GM12878 (cell line): ENCODE measurements around the gene PPM1J. TPM values are rescaled to one million over a fixed set of nuclear protein-coding genes. Genes with fewer than 3 reads are reported as not detected.

Source experiments
- BACH1 ChIP-seq: fragments of 450-650 bp; IDR thresholded peaks from 2 replicates; pipeline ENCODE4 v1.6.1; 2017; ENCODE audit warnings: mild to moderate bottlenecking, borderline replicate concordance
- CBX3 ChIP-seq: fragments of 200-600 bp; sonication (generic); IDR thresholded peaks from 2 replicates; pipeline ENCODE4 v1.6.1; 2016; ENCODE audit warnings: low read depth, borderline replicate concordance
- CEBPB ChIP-seq, 2 experiments: fragments of 150-350 bp in 1 of 2; IDR thresholded peaks; 2 replicates each; pipeline ENCODE4 v1.6.1; 2012 to 2014; ENCODE audit warnings: low read depth in 2 of 2, low read length in 2 of 2, borderline replicate concordance in 1 of 2, inconsistent platforms in 1 of 2
- CHD2 ChIP-seq: IDR thresholded peaks from 2 replicates; pipeline ENCODE4 v1.6.1; 2011; ENCODE audit warnings: low read depth, low read length, improper control_type of control experiment, borderline replicate concordance
- EP300 ChIP-seq, 2 experiments: fragments of 150-350 bp in 1 of 2; IDR thresholded peaks; 2 replicates each; pipeline ENCODE4 v1.6.1; 2011 to 2012; ENCODE audit warnings: low read depth in 2 of 2, low read length in 2 of 2, borderline replicate concordance in 1 of 2, improper control_type of control experiment in 1 of 2, inconsistent platforms in 1 of 2; ENCODE audit not compliant: control insufficient read depth in 1 of 2
- HDGF ChIP-seq: fragments of 450-650 bp; IDR thresholded peaks from 2 replicates; pipeline ENCODE4 v1.6.1; 2016; ENCODE audit warnings: antibody characterized with exemption
- IKZF2 ChIP-seq, 2 experiments: fragments of 450-650 bp; IDR thresholded peaks; 2 replicates each; pipeline ENCODE4 v1.6.1; 2017; ENCODE audit warnings: mild to moderate bottlenecking in 2 of 2, moderate library complexity in 2 of 2
- IRF4 ChIP-seq: IDR thresholded peaks from 2 replicates; pipeline ENCODE4 v1.6.1; 2011; ENCODE audit warnings: low read depth, low read length
- MEF2A ChIP-seq: IDR thresholded peaks from 2 replicates; pipeline ENCODE4 v1.6.1; 2011; ENCODE audit warnings: low read depth, mild to moderate bottlenecking, low read length, moderate library complexity; ENCODE audit not compliant: insufficient read depth
- MLLT1 ChIP-seq: fragments of 450-650 bp; IDR thresholded peaks from 2 replicates; pipeline ENCODE4 v1.6.1; 2016; ENCODE audit warnings: mild to moderate bottlenecking
- MXI1 ChIP-seq: fragments of 150-350 bp; IDR thresholded peaks from 2 replicates; pipeline ENCODE4 v1.6.1; 2011; ENCODE audit warnings: low read depth, mild to moderate bottlenecking, inconsistent platforms, low read length, improper control_type of control experiment
- NBN ChIP-seq: fragments of 450-650 bp; IDR thresholded peaks from 2 replicates; pipeline ENCODE4 v1.6.1; 2016
- NR2F1 ChIP-seq: fragments of 450-650 bp; conservative IDR thresholded peaks from 2 replicates; pipeline ENCODE4 v1.6.1; 2017; ENCODE audit warnings: mild to moderate bottlenecking
- NRF1 ChIP-seq: conservative IDR thresholded peaks from 2 replicates; pipeline ENCODE4 v1.6.1; 2011; ENCODE audit warnings: mild to moderate bottlenecking, low read depth, low read length, improper control_type of control experiment
- PBX3 ChIP-seq: IDR thresholded peaks from 2 replicates; pipeline ENCODE4 v1.6.1; 2011; ENCODE audit warnings: mild to moderate bottlenecking, low read depth, low read length, moderate library complexity; ENCODE audit not compliant: insufficient replicate concordance
- POLR2AphosphoS2 ChIP-seq: IDR thresholded peaks from 2 replicates; pipeline ENCODE4 v1.6.1; 2011; ENCODE audit warnings: low read depth, mild to moderate bottlenecking, low read length, improper control_type of control experiment, moderate library complexity
- POU2F2 ChIP-seq: IDR thresholded peaks from 3 replicates; pipeline ENCODE4 v1.6.1; 2011; ENCODE audit warnings: low read depth, mild to moderate bottlenecking, low read length, borderline replicate concordance
- RAD21 ChIP-seq: IDR thresholded peaks from 2 replicates; pipeline ENCODE4 v1.6.1; 2011; ENCODE audit warnings: mild to moderate bottlenecking, low read depth, low read length, moderate library complexity; ENCODE audit not compliant: insufficient read depth
- SIN3A ChIP-seq: IDR thresholded peaks from 2 replicates; pipeline ENCODE4 v1.6.1; 2012; ENCODE audit warnings: low read depth, low read length, improper control_type of control experiment
- STAT1 ChIP-seq: fragments of 450-650 bp; conservative IDR thresholded peaks from 2 replicates; pipeline ENCODE4 v1.6.1; 2014; ENCODE audit warnings: antibody characterized with exemption, mild to moderate bottlenecking
- TCF7 ChIP-seq: IDR thresholded peaks from 2 replicates; pipeline ENCODE4 v1.6.1; 2014; ENCODE audit warnings: antibody characterized with exemption, borderline replicate concordance
- ZBTB4 ChIP-seq: fragments of 450-650 bp; formaldehyde crosslinking; IDR thresholded peaks from 2 replicates; pipeline ENCODE4 v1.4.0; 2022; ENCODE audit warnings: mild to moderate bottlenecking, moderate library complexity
- ZNF24 ChIP-seq: fragments of 450-650 bp; IDR thresholded peaks from 2 replicates; pipeline ENCODE4 v1.6.1; 2017; ENCODE audit warnings: antibody characterized with exemption, mild to moderate bottlenecking
- ZNF622 ChIP-seq: fragments of 450-650 bp; IDR thresholded peaks from 2 replicates; pipeline ENCODE4 v1.6.1; 2017; ENCODE audit warnings: mild to moderate bottlenecking, inconsistent platforms
- polyA plus RNA-seq, 11 experiments: library from polyadenylated mRNA; depleted of rRNA in 4 of 11; unstranded in 6 of 11; stranded (reverse) in 5 of 11; fragments of >200 nt; fragmentation: Nextera tagmentation in 4 of 11; fragmentation: Illumina TruSeq in 1 of 11; extraction: Ambion mirVana in 4 of 11; extraction: Trizol in 1 of 11; gene quantifications; 1 replicate in 1 of 11; 2 replicates in 10 of 11; pipeline versions ENCODE4 v1.2.1 to v1.2.3, GENCODE V29; 2011 to 2016; ENCODE audit warnings: inconsistent platforms in 2 of 11, missing spikeins in 2 of 11, low read depth in 1 of 11
- total RNA-seq, 4 experiments: library from RNA; depleted of rRNA in 3 of 4; stranded (reverse); fragments of >200 nt in 3 of 4; fragmentation: Illumina TruSeq in 1 of 4; extraction: Trizol in 1 of 4; gene quantifications; 2 replicates each; pipeline versions ENCODE4 v1.2.1 to v1.2.3, GENCODE V29; 2013 to 2021
- TF ChIP-seq, protein P1 (sequence below): IDR thresholded peaks from 2 replicates; pipeline ENCODE4 v1.6.1; 2012; ENCODE audit warnings: low read length, inconsistent platforms

Gene PPM1J
- total and polyA plus RNA-seq, 10 of the 15 experiments (the other 5 are each of a cell fraction or from before 2014, with no cell fraction given): 0.07 to 1.8 (median 0.59) TPM; not detected in 1

- TF ChIP-seq MEF2A (no peak), ZNF24 (no peak), MXI1 (0 out of 2 replicates have a peak, but pooled peaks have one; percentile 48), CEBPB (IDR thresholded peaks at IDR 0.05; ENCODE audit: borderline replicate concordance in 1 of 2, low read depth in 2 of 2, low read length in 2 of 2) (no peak), RAD21 (no peak), ZBTB4 (CRISPR knock-in tag) (no peak), TCF7 (no peak), BACH1 (no peak; the same call in 1 of the 2 replicates), POLR2AphosphoS2 (peak; percentile 91), MLLT1 (peak; percentile 61; the same call in 1 of the 2 replicates), CHD2 (0 out of 2 replicates have a peak, but pooled peaks have one; percentile 8), NRF1 (no peak), POU2F2 (peak; percentile 9; the same call in 2 of the 3 replicates), IRF4 (no peak), SIN3A (no peak; the same call in 1 of the 2 replicates), IKZF2 (IDR thresholded peaks at IDR 0.05) (peak; percentile 49 to 64; a peak in 2 of 4 replicates), ZNF622 (no peak), NBN (peak; percentile 92), EP300 (IDR thresholded peaks at IDR 0.05; ENCODE audit: borderline replicate concordance in 1 of 2, control insufficient read depth in 1 of 2, low read depth in 2 of 2, low read length in 2 of 2) (0 out of 4 replicates have a peak, but pooled peaks of 1 of the 2 experiments have one; percentile 16), STAT1 (no peak), CBX3 (no peak), NR2F1 (peak; percentile 83), HDGF (peak; percentile 73; the same call in 1 of the 2 replicates), PBX3 (no peak)
- TF ChIP-seq, protein P1, sequence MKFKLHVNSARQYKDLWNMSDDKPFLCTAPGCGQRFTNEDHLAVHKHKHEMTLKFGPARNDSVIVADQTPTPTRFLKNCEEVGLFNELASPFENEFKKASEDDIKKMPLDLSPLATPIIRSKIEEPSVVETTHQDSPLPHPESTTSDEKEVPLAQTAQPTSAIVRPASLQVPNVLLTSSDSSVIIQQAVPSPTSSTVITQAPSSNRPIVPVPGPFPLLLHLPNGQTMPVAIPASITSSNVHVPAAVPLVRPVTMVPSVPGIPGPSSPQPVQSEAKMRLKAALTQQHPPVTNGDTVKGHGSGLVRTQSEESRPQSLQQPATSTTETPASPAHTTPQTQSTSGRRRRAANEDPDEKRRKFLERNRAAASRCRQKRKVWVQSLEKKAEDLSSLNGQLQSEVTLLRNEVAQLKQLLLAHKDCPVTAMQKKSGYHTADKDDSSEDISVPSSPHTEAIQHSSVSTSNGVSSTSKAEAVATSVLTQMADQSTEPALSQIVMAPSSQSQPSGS: no peak
- TF ChIP-seq, all 136 proteins: peak for 30
These were observed 40.6 kb downstream of the PPM1J start, which contains the start of gene MOV10 (continued) for GRCh38 chr1:112674440-112674985.
